Omental fat pad (tissue), 4 donors: ENCODE results near the gene CWF19L1. TPM values are rescaled to one million over a fixed set of nuclear protein-coding genes. Genes with fewer than 3 reads are reported as not detected.

Experiments used
- ATAC-seq: fragments of 150-250 bp; one replicate; pipeline ENCODE4 v1.9.1; 2016; ENCODE audit warnings: mild to moderate bottlenecking, moderate library complexity; ENCODE audit not compliant: low FRiP score
- DNase-seq: peaks from one replicate; pipeline ENCODE4 v3.0.0-alpha.2; 2019; ENCODE audit warnings: low spot score
- total RNA-seq, 4 donors: library from RNA; depleted of rRNA; stranded (reverse); fragments of >200 nt; gene quantifications; one replicate each; pipeline ENCODE4 v1.1.0, GENCODE V29; 2016
- TF ChIP-seq, protein P1 (sequence below), 3 donors: fragments of 450-650 bp; IDR thresholded peaks; one replicate each; pipeline ENCODE4 v1.5.1; 2016 to 2017; ENCODE audit warnings: antibody characterized with exemption in 3 of 3, mild to moderate bottlenecking in 3 of 3, moderate library complexity in 2 of 3

CWF19L1 gene
- 10 to 100 TPM; 14.4 to 24.9 (median 16.6) TPM for total RNA-seq

DNA sequence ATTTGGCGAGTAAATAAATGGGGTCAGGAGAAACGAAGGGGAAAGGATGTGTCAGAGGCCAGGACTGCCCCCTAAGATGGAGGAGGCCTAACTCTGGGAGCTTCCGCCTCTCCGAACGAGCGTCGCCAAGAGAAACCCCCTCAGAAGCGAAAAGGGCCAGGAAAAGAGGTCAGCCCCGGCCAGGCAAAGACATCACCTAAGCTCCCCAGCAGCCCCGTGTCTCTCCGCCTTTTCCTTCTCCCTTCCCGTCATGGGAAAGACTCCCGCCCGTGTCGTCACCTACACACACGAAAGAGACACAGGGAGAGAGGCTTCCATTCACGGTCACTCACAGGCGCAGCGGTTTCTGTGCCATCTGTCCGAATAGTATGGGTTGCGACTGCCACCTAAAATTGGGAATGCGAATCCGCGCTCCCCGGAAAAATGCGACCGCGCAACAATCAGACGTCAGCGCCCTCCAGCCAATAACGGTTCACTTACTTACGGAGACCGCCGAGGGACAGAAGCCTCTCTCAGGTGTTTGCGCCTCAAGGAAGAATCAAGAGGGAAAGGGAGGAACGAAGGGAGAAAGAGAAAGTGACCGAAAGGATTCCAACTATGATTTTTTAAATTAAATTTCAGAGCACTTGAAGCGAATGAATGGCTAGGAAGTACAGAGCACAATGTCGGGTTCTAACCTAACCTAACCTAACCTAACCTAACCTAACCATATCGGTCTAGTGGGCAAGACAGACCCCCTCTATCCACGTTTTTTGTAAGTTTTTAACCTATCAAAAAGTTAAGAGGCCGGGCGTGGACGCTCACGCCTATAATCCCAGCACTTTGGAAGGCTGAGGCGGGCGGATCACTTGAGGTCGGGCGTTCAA lies at the start of gene CWF19L1:
TSS of gene CWF19L1 (minus strand) at position 400 of the 866 bp plus-strand sequence. CDS start at position 355, 45 bp downstream.
- TF ChIP-seq, protein P1, sequence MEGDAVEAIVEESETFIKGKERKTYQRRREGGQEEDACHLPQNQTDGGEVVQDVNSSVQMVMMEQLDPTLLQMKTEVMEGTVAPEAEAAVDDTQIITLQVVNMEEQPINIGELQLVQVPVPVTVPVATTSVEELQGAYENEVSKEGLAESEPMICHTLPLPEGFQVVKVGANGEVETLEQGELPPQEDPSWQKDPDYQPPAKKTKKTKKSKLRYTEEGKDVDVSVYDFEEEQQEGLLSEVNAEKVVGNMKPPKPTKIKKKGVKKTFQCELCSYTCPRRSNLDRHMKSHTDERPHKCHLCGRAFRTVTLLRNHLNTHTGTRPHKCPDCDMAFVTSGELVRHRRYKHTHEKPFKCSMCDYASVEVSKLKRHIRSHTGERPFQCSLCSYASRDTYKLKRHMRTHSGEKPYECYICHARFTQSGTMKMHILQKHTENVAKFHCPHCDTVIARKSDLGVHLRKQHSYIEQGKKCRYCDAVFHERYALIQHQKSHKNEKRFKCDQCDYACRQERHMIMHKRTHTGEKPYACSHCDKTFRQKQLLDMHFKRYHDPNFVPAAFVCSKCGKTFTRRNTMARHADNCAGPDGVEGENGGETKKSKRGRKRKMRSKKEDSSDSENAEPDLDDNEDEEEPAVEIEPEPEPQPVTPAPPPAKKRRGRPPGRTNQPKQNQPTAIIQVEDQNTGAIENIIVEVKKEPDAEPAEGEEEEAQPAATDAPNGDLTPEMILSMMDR (IDR thresholded peaks at IDR 0.05): no peak
- ATAC-seq (peak; percentile 92), DNase-seq (peak; percentile 82)

GRCh38 chr10:100315615-100316014 lies 48.2 kb upstream of the CWF19L1 start:
- TF ChIP-seq, protein P1 (IDR thresholded peaks at IDR 0.05): no peak
- DNase-seq (no peak), ATAC-seq (no peak)

- TF ChIP-seq, protein P1 (IDR thresholded peaks at IDR 0.05): no peak
- ATAC-seq (no peak), DNase-seq (no peak)
Measured at GRCh38 chr10:100311298-100311697, 43.9 kb upstream of the CWF19L1 start.

DNA sequence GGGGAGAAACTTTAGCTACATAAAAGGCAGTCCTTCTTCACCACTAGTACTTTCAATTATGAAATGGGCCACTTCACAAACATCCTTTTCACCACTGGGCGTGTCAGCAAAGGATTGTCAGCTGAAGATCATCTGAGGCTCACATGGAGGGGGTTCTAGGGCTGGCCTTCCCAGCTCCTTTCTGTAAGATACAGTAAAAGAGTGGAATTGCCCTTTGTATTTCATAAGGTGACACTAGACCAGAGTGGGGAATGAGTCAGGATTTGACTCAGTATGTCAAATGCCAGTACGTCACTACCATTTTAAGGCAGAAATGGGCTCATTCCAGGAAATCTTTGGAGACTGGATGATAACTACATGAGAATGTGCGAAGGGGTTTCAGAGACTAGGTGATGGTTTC lies 40.2 kb upstream of the CWF19L1 start:
- DNase-seq (no peak), ATAC-seq (no peak)
- TF ChIP-seq, protein P1 (IDR thresholded peaks at IDR 0.05): no peak

DNA sequence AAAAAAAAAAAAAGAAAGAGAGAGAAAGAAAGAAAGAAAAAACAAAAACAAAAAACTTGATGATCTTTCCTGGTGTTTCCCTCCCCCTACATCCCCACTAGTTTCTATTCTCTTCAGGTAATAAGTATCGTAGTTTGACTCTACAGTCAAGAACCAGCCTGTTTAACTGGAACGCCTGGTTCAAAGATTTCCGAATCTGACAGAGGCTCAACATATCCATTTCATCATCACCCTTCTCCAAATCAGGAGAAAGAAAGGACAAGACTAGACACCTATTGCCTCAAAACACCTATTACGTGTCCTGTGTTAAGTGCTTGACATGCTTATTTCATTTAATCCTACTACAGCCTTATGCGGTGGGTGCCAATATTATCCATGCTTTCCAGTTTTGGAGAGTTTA lies 39.4 kb upstream of the CWF19L1 start:
- ATAC-seq (no peak), DNase-seq (no peak)
- TF ChIP-seq, protein P1 (IDR thresholded peaks at IDR 0.05): no peak

GRCh38 chr10:100304414-100304813 lies 37.0 kb upstream of the CWF19L1 start:
- TF ChIP-seq, protein P1 (IDR thresholded peaks at IDR 0.05): no peak
- no peak for DNase-seq
- no peak for ATAC-seq
